ENCODE results near the gene GRIP1. TPM values are rescaled to one million over a fixed set of nuclear protein-coding genes. Genes with fewer than 3 reads are reported as not detected.

GRIP1 gene
- polyA plus RNA-seq, 1 experiment = 0.63 TPM

DNA sequence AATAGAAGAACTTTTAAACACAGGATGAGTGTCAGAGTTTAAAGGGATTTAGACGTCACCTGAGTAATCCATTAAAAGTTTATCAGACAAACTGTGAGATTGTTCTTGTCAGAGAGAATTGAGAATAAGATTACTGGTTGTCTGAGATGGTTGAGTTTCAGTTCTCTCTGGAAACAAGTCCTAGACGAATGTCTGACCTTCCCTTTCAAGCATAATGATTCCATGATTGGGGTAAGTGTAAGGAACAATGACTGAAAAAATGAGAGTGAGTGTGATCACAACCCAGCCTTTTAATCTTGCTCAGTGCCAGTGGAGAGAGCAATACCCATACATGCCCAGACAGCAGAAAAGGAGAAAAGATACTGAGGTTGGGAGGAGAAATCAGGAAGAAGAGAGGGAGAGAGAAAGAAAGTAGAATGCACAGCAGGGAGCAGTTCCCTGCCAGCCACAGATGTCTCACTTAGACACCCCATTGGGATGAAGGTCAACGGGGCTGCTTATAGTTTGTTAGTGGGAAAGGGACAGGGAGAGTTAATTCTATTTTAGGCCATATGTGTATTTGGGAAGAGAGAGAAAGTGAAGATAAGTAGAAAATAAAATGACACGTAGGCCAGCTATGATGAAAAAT, 4.3 kb downstream of the GRIP1 start:
- ChIA-PET CTCF (no interaction called here), POLR2A (no interaction called here)
- Histone ChIP-seq H3K4me3 (ENCODE audit: low read depth, low read length) (no peak overlapping the region), H3K36me3 (ENCODE audit: control insufficient read depth, insufficient read depth, low read length) (no peaks in the 10 kb centered on the region), H3K27me3 (ENCODE audit: control insufficient read depth, insufficient read depth, low read length) (peaks cover 4% of the 10 kb centered on the region)
- DNase-seq (ENCODE audit: low read depth) = no peak
- TF ChIP-seq CTCF (IDR thresholded peaks at IDR 0.05; ENCODE audit: insufficient read depth, low read depth, low read length) = no peak

DNA sequence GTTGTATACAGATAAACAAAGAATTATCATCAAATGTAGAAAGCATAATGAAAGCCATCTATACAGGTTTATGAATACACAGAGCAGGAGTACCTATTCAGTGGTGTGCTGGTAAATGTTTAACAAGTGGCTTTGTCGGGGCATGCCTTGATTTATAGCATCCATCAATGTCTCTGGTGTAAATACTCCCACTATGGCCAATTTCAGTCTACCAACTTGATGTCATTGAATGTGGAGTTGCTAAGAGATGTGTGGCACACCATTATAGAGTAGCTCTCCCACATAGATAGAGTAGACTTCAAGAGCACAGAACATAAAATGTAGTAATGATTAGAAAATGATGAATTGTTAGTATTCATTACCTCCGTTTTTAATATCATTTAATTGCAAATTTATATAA, 9.3 kb downstream of the GRIP1 start:
- TF ChIP-seq CTCF (IDR thresholded peaks at IDR 0.05; ENCODE audit: insufficient read depth, low read depth, low read length) = no peak
- CTCF ChIA-PET = interaction anchor here (0.9 to 1.3 kb wide), 2 partner anchors 9 to 11 kb away, joined by 3 to 4 read pairs; no protein-coding TSS in a partner anchor
- H3K36me3 ChIP-seq (ENCODE audit: control insufficient read depth, insufficient read depth, low read length) = no peaks in the 10 kb centered on the region
- POLR2A ChIA-PET = no interaction called here
- DNase-seq (ENCODE audit: low read depth) = no peak
- H3K27me3 ChIP-seq (ENCODE audit: control insufficient read depth, insufficient read depth, low read length) = peaks cover 2% of the 10 kb centered on the region
- no peak overlapping the region for H3K4me3 ChIP-seq (ENCODE audit: low read depth, low read length)

- Histone ChIP-seq H3K36me3 (ENCODE audit: control insufficient read depth, insufficient read depth, low read length) (no peaks in the 10 kb centered on the region), H3K27me3 (ENCODE audit: control insufficient read depth, insufficient read depth, low read length) (peaks cover 2% of the 10 kb centered on the region; the same call in 1 of the 2 replicates), H3K4me3 (ENCODE audit: low read depth, low read length) (no peak overlapping the region)
- ChIA-PET CTCF (no interaction called here), POLR2A (no interaction called here)
- DNase-seq (ENCODE audit: low read depth) = no peak
- TF ChIP-seq CTCF (IDR thresholded peaks at IDR 0.05; ENCODE audit: insufficient read depth, low read depth, low read length) = no peak
Observed at GRCh38 chr12:66668311-66668710, 10.6 kb downstream of the GRIP1 start.

GRCh38 chr12:66667906-66668305, 11.0 kb downstream of the GRIP1 start:
- Histone ChIP-seq H3K27me3 (ENCODE audit: control insufficient read depth, insufficient read depth, low read length) (peaks cover 2% of the 10 kb centered on the region; the same call in 1 of the 2 replicates), H3K4me3 (ENCODE audit: low read depth, low read length) (no peak overlapping the region), H3K36me3 (ENCODE audit: control insufficient read depth, insufficient read depth, low read length) (no peaks in the 10 kb centered on the region)
- CTCF ChIA-PET = no interaction called here
- POLR2A ChIA-PET = no interaction called here
- DNase-seq (ENCODE audit: low read depth) = no peak
- no peak for TF ChIP-seq CTCF (IDR thresholded peaks at IDR 0.05; ENCODE audit: insufficient read depth, low read depth, low read length)

GRCh38 chr12:66666481-66666880, 12.4 kb downstream of the GRIP1 start:
- TF ChIP-seq CTCF (IDR thresholded peaks at IDR 0.05; ENCODE audit: insufficient read depth, low read depth, low read length) = no peak
- Histone ChIP-seq H3K4me3 (ENCODE audit: low read depth, low read length) (no peak overlapping the region), H3K27me3 (ENCODE audit: control insufficient read depth, insufficient read depth, low read length) (peaks cover 2% of the 10 kb centered on the region; the same call in 1 of the 2 replicates), H3K36me3 (ENCODE audit: control insufficient read depth, insufficient read depth, low read length) (no peaks in the 10 kb centered on the region)
- DNase-seq (ENCODE audit: low read depth) = no peak
- ChIA-PET CTCF (interaction anchor here (0.7 kb wide), 1 partner anchor 14 kb away, joined by 3 read pairs; no protein-coding TSS in a partner anchor), POLR2A (no interaction called here)
